ENCODE measurements around the gene ROBO4.

- TF ChIP-seq, protein P1, sequence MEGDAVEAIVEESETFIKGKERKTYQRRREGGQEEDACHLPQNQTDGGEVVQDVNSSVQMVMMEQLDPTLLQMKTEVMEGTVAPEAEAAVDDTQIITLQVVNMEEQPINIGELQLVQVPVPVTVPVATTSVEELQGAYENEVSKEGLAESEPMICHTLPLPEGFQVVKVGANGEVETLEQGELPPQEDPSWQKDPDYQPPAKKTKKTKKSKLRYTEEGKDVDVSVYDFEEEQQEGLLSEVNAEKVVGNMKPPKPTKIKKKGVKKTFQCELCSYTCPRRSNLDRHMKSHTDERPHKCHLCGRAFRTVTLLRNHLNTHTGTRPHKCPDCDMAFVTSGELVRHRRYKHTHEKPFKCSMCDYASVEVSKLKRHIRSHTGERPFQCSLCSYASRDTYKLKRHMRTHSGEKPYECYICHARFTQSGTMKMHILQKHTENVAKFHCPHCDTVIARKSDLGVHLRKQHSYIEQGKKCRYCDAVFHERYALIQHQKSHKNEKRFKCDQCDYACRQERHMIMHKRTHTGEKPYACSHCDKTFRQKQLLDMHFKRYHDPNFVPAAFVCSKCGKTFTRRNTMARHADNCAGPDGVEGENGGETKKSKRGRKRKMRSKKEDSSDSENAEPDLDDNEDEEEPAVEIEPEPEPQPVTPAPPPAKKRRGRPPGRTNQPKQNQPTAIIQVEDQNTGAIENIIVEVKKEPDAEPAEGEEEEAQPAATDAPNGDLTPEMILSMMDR (IDR thresholded peaks at IDR 0.05), result no peak
- TF ChIP-seq POLR2A (IDR thresholded peaks at IDR 0.05), result no peak
These were observed 56.5 kb downstream of the ROBO4 start for GRCh38 chr11:124841201-124841600.

All from uterus (tissue), 2 donors.